HG02840 (cell line): Measurements from ENCODE around the gene TMCC2.

Experiments used
- ATAC-seq: cut with Tn5 transposase; IDR thresholded peaks from one replicate; pipeline ENCODE4 v1.9.1; 2021; ENCODE audit warnings: mild to moderate bottlenecking, moderate library complexity, moderate number of reproducible peaks; ENCODE audit not compliant: unreplicated experiment, low FRiP score

The TMCC2 gene

DNA sequence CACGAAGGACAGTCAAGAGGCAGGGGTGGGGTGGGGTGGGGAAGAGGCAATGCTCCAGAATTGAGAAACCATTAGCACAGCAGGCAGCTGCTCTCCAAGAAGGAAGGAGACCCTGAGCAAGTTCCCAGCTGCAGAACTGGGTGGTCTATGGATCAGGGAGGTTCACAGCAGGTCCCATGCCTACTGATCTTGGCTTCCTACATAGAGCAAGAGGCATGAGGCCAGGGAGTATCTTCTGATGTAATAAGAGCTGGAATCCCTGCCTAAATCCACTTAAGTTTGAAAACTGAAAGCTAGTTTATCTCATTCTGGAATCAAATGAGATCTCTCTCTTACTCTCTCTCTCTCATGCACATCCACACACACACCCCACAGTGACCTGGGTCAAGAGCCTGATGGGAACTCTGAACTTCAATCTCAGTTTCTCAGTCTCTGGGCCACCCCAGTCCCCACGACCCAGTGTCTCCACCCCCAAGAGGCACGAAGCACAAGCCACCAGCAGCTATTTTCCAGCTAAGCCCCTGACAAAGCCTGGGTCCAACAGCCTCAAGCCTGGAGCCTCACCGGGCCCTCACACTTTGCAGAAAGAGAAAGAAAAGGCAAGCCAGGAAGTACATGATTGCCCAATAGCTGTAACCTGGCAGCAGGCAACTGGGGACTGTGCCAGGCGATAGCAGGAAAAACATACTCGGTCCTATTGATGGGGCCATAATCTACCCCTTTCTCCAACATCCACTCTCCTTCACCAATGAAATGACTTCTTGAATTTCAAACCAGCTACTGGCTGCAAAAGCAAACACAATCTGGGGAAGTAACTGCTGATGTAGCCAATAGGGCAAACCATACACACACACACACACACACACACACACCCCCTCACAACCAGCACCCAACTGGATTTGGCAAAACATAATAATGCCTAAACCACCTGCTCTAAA, 91.6 kb downstream of the TMCC2 start:
- no peak for ATAC-seq

DNA sequence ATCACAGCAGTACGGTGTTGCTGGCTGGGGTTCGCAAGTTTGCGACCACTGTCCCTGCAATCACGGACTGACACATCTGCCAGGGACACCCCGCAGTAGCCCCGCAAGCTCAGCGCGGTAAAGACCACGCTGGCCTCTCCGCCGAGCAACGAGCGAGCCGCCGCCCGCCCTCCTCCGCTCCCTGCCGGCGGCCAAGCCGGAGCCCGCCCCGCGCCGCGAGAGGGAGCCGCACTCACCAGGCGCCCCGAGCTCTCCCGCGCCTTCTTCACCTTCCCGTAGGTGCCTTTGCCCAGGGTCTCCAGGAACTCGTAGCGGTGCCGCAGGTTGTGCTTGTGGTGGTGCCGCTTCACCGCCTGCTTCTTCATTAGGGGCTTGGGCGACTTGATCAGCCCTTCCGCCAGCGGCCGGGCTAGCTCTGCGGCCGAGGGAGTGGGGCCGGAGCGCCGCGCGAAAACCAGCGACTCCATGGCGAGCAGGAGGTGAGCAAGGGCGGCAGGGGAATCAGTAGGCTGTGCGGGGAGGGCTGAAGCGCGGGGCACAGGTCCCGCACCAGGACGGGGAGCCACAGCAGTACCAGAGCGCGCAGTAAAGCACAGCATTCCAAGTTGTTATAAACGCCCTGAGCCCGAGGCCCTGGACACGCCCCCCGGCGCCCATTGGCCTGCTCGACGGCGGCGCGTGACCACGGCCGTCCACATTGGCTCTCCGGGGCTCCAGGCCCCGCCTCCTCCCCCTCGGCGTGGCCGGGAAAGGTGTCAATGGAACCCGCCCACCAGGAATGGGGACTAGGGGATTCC, 93.6 kb downstream of the TMCC2 start, which contains the start of gene NUAK2:
TSS of gene NUAK2 (minus strand) at position 584 of the 797 bp plus-strand sequence. CDS start at position 467, 117 bp downstream.
- ATAC-seq: no peak

DNA sequence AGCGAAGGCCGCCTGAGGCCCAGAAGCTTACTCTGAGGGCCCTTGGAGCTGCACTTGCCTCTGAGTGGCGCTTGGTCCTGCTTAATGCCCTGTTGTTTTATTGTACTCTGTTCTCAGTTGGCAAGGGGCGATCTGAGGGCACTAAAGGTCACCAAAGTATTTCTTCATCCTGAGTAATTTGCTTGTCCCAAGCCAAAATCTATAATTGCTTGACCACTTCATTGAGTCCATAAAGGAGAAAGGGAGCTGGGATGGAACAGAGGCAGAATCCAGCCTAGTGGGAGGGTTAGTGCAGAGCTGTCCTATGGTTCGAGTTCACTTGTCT, 94.2 kb downstream of the TMCC2 start:
- no peak for ATAC-seq
